Activated T-cell treated with anti-CD3 and anti-CD28 coated beads for 4 hours (primary cell): ENCODE measurements around the gene FAM53A.

Source experiments
- DNase-seq: peaks from one replicate; pipeline ENCODE4 v3.0.0-alpha.2; 2020

The FAM53A gene

GRCh38 chr4:1637580-1638271 is 46.4 kb downstream of the FAM53A start:
- DNase-seq: no peak

GRCh38 chr4:1636490-1637211 is 47.5 kb downstream of the FAM53A start:
- DNase-seq: no peak

- no peak for DNase-seq
Measured at GRCh38 chr4:1635464-1635863, 48.6 kb downstream of the FAM53A start.

- DNase-seq: no peak
Measured at GRCh38 chr4:1633993-1634392, 50.1 kb downstream of the FAM53A start.

DNA sequence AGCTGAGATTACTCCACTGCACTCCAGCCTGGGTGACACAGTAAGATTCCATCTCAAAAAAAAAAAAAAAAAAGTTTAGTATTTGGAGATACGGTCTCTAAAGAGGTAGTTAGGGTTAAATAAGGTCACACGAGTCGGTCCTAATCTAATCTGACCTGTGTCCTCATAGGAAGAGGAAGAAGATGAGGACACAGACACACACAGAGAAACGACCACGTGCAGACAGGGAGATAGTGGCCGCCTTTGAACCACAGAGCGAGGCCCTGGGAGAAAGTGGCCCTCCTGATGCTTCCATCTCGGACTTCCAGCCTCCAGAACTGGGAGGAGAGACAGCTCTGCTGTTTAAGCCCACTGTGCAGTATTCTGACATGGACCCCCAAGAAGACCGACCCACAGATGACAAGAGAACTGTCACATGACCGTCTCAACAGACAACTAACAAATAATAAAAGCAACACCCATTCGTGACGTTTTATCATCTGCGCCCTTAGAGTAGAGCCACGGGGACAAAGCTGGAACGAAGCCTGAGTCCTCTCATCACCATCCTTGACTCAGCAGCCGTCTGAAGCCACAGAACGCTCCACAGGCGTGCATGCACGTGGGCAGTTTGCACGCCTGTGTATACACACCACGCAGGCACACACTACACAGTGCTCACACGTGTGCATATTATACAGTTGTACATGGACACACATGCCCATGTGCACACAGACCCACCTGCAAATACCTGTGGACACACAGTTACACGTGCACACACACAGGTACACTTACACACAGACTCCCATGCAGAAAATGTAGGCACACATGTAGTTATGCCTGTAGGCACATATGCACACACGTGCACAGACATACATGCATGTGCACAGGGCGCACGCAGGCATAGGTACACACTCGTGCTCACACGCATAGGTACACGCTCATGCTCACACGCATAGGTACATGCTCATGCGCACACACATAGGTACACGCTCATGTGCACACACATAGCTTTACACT is 51.7 kb downstream of the FAM53A start:
- no peak for DNase-seq

GRCh38 chr4:1631136-1631535 is 53.0 kb downstream of the FAM53A start:
- no peak for DNase-seq

GRCh38 chr4:1630266-1630665 is 53.8 kb downstream of the FAM53A start:
- DNase-seq: no peak

GRCh38 chr4:1629699-1630083 is 54.4 kb downstream of the FAM53A start:
- no peak for DNase-seq

DNA sequence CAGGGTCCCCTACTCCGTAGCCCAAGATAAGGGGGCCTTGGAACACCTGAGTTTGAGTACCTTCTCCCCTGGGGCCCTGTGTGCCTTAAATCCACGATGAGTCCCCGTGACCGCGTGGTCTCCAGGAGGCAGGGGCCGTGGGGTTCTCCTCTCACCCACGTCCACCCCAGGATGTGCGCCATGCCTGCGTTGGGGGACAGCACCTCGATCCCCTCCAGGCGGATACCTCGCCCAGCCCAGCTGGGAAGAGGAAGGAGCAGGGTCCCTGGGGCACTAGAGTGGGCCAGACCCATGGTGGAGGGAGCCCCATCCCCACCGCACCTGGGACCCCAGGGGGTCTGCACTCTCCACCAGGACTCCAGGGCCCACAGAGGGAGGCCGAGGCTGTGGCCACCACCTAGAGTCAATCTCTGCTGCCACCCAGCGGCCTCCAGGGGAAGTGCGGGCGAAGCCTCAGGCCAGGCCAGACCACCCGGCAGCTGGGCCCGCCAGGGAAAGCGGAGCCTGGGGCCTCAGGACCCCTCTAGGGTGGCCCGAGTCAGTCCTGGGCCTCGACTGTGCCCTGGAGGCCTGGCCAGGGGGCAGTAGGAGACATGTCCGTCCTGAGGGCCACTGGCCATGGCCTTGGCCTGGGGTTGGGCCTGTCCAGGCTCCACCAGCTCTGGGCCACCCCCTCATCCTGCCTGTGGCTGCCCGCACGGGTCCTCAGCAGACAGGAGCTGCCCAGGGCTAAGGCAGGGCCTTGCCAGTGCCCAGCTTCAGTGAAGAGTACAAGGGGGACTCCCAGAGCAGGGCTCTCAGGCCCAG is 55.0 kb downstream of the FAM53A start:
- peak; percentile 65 for DNase-seq

DNA sequence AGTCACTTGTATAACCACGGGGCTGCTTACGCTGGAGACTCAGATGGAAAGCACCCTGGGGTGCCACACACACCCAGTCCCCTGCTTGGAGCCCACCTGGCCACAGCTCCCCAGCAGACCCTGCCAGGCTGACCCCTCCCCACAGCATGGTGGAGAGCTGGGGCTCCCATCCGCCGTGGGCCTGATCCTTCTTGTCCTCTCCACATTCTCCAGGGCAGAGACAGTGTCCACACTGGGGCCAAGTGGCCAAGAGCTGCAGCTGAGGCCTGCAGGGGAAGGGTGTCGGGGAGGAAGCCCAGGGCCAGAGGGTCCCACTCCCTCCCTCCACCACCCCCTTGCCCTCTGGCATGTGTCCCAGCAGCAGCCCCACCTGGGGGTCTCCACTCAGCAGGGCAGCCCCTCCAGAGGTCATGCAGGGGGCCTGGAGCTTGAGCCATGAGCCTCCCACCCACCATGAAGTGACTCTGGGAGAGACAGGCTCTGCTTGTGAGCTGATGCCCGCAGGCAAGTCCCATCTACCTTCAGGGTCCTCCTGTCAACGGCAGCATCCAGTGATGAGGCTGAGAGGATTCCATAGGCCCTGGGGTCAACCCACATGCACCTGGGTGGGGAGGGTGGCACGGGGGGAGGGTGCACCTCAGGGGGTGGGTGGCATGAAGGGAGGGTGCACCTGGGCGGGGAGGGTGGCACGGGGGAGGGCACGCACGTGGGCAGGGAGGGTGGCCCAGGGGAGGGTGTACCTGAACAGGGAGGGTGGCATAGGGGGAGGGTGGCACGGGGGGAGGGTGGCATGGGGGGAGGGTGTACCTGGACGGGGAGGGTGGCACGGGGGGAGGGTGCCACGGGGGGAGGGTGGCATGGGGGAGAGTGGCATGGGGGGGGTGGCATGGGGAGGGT is 56.4 kb downstream of the FAM53A start:
- no peak for DNase-seq

DNA sequence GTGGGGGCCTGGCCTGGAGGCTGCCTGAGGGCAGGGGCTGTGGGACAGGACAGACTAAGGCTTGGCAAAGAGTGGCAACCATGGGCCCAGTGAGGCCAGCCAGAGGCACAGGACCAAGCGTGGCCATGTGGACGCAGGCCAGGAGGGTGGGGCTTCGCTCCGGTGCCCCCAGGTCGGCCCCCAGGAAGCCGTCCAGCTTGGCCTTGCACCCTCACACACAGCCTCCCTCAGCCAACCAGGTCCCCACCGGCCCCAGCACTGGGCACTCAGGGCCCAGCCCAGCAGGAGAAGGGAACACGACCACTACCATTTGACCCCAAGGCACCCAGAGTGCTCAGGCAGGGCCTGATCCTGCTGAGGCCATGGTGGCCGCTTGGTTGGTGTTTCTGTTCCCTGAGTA is 57.2 kb downstream of the FAM53A start:
- no peak for DNase-seq

GRCh38 chr4:1626151-1626550 is 58.0 kb downstream of the FAM53A start:
- no peak for DNase-seq

GRCh38 chr4:1625600-1626138 is 58.4 kb downstream of the FAM53A start:
- no peak for DNase-seq

DNA sequence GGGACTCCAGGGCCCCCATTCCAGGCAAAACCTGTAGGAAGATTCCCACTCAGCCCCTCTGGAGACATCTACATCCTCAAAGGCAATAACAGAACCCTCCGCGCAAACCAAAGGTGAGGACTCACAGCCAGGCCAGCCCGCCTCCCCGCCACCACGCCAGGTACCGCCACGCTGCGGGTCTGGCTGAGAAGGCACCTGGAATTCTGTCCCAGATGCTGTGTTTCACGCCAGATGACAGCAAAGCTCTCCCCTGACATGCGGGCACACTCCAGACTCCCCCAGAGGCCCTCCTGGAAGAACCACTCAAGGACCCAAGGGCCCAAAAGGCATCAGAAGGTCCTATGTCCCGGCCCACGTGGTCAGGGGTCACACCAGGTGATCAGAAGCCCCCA is 59.6 kb downstream of the FAM53A start:
- no peak for DNase-seq

DNA sequence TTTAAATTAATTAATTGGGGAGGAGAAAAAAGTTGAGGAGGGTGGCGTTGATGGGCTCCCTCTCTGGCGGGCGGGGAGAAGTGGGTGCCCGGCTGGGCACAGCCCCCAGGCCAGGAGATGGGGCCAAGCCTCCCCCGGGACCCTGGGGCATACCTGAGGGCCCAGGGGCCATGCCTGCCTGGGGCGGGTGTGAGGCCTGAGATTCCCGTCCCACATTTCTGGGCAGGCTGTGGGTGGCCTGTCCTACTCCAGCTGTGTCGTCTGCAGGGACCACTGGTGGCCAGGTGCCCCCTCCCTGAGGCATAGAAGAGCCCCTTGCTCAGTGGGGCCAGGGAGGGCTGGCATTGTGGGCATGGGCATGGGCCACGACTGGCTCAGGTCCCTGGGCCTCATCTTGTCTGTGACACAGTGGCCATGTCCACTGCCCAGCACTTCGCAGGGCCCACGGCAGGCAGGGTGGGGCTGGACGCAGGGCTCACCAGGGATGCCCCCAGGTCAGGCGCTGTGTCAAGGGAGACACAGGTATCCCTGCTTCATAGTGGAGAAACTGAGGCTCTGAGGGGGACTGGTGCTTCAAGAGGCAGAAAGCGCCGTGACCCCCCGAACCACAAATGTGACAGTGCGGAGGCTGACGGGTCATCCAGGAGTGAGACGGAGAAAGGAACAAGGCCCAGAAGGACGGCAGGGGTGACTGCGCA is 60.1 kb downstream of the FAM53A start:
- DNase-seq: no peak

DNA sequence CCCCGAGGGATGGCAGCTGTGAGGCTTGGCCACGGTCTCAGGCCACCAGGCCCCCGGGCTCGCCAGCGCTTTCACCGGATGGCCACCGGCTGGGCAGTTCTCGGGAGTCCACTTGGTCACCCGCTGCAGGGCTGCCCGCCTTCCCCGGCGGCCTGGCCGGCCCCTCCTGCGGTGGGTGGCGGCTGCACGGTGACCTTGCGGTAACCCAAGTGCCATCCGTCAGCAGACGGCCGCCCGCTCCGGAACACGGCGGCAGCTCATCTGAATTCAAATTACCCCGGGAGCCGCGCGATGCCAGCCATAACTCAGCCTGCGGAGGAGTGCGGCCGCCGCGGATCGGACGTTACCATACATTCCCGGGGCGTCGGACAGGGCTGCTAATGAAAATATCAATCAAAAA is 60.7 kb downstream of the FAM53A start:
- no peak for DNase-seq

DNA sequence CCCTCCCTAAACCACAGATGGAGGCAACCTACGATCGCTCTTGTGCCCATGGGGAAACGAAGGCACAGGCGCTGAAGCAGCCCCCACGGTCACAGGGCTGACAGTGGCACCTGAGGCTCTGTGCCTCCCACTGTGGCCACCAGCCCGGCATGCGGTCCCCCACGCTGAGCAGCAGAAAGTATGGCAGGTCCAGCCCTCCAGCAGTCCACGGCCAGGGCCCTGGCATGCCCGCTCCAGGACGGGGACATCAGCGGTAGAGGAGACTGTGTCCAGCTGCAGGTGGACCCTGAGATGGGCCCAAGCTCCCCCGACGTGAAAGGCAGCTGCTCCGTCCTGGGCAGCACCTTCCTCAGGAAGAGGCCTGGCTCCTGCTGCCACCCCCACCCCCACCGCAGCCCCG is 61.2 kb downstream of the FAM53A start:
- no peak for DNase-seq

GRCh38 chr4:1622238-1622637 is 61.9 kb downstream of the FAM53A start:
- DNase-seq: no peak

- DNase-seq: no peak
Measured at GRCh38 chr4:1621526-1621925, 62.6 kb downstream of the FAM53A start.

GRCh38 chr4:1619151-1619672 is 64.9 kb downstream of the FAM53A start:
- DNase-seq: no peak
